Activated T-cell treated with anti-CD3 and anti-CD28 coated beads for 4 hours (primary cell): ENCODE data around the gene SLC6A9.
A peak's percentile ranks its signal among the peaks of the same experiment; 100 is the strongest.

Source experiments
- DNase-seq: peaks from one replicate; pipeline ENCODE4 v3.0.0-alpha.2; 2020

The SLC6A9 gene

GRCh38 chr1:44047131-44047530 lies 15.9 kb upstream of the SLC6A9 start:
- DNase-seq, result no peak

DNA sequence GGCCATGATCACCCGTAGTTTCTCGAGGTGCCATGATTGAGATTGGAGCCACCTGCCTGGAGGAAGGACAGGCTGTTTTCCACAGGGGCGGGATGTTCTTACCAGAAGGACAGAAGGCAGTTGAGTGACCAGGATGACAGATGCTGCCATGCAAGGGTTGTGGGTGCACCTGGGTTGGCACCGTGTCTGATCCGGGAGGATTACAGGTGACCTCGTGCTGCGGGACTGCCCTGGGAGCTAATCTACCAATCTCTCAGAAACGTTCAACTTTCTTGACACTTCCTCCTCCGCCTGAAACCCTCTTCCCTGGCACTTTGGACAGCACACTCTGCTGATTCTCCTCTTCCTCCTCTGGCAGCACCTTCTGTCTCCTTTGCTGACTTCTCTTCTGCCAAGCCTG lies 13.8 kb upstream of the SLC6A9 start:
- no peak for DNase-seq

DNA sequence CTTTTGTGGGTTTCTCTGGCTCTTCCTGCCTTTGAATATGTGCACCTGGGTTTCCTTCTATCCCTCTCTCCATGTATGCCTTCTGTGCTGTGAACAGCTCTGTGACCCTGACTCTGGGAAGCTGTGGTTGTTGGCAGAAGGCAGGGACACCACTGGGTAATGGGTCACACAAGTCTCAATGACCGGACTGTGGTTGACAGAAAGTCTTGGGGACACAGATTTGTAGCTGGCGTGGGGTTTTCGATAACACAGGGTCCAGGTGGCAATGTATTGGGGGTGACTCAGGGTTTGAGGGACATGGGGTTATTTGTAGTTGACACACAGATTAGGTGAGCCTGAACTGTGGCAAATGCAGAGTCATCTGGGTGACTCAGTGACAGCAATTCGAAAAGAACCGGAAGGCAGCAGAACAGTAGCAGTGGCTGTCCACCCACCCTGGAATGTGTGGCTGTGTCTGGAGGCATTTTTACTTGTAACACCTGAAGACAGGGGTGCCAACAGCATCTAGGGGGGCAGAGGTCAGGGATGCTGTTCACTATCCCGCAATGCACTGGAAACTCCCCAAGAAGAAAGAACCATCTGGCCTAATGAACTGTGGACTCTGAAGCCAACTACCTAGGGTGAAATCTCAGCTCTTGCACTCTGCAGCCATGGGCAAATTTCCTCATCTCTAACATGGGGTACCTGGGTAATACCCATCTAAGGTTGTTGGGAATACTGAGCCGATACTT lies 13.0 kb upstream of the SLC6A9 start:
- DNase-seq, result no peak

- DNase-seq, result no peak
These were observed 12.2 kb upstream of the SLC6A9 start for GRCh38 chr1:44043176-44044070.

DNA sequence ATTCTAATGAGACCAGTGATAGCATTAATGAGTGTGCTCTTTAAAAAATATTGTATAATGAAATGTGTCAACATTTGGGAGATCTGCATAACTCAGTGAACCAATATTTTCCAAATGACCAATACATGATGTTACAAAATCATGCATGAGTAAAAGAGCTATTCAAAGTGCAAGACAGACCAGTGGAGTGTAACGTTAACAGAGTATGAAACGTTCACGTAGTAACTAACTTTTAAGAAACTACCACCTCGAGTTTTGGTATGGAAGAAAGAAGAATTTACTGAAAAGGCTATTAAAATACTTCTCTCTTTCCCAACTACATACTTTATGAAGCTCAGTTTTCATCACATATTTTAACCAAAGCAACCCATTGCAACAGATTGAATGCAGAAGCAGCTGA lies 9.6 kb upstream of the SLC6A9 start:
- no peak for DNase-seq

- no peak for DNase-seq
These were observed 9.2 kb upstream of the SLC6A9 start for GRCh38 chr1:44040418-44040817.

DNA sequence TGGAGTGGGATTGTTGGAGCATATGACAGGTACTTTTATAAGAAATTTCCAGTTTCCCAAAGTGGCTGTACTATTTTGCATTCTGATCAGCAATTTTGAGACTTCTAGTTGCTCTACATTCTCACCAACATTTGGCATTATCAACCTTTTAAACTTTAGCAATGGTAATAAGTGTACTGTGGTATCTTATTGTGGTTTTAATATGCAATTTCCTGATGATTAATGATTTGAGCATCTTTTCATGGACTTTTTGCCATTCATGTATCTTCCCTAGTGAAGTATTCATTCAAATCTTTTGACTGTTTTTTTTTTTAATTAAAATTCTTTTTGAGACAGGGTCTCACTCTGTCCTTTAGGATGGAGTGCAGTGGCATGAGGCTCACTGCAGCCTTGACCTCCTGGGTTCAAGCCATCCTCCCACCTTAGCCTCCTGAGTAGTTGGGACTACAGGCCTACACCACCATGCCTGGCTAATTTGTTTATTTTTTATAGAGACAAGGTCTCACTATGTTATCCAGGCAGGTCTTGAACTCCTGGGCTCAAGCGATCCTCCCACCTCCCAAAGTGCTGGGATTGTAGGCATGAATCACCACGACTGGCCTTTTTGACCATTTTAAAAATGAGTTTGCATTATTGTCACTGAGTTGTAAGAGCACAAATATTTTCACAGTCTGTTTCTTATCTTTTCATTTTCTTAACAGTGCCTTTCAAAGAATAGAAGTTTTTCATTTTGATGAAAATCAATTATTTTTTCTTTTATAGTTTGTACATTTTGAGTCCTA lies 7.8 kb upstream of the SLC6A9 start:
- no peak for DNase-seq

DNA sequence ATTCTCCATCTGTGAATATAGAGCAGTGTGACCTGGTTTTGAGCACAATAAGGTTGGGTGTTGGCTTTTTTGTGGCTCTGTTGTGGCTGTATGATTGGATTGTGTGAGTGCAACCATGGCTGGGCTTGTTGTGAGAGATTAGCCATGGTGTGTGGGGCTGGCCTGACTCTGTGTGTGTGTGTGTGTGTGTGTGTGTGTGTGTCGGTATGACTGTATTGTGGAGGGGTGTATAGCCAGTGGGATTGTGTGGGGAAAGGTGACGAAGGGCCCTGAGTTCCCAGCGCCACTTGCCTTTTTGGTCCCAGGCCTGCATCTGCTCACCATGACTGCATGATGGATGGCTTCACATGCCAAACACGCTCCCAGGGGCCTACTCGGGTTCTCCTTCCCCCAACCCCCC lies 5.9 kb upstream of the SLC6A9 start:
- no peak for DNase-seq

- peak; percentile 64 for DNase-seq
These were observed 5.3 kb upstream of the SLC6A9 start for GRCh38 chr1:44036409-44037139.

DNA sequence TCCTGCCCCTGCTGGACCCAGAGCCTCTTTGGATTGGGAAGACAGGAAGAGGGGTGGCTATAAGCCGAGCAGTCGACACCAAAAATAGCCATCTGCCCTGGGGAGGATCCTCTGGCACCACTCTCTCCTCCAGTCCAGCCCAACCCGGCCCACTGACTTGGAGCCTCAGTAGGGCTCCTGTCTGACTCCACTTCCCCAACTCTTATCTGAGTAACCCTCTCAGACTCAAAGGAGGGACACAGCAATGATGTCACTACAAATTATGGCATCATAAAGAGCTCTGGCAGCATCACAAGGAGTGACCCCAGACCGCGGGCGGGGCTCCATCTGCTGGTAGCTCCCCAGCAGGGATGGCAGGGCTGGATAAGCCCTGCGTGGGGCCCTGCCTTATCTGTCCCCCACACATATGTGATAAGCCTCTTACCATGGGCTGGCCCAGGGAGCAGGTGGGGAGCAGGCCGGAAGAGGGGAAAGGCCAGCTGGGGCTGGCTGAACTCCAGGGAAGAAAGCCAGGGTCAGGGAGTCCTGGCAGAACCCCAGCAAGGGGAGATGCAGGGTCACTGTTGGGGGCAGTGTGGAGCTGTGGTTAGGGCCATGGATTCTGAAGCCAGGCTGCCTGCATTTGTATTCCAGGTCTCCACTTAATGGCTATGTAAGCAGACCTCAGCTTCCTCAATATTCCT lies 4.6 kb upstream of the SLC6A9 start:
- no peak for DNase-seq

GRCh38 chr1:44034976-44035716 lies 3.9 kb upstream of the SLC6A9 start:
- no peak for DNase-seq

DNA sequence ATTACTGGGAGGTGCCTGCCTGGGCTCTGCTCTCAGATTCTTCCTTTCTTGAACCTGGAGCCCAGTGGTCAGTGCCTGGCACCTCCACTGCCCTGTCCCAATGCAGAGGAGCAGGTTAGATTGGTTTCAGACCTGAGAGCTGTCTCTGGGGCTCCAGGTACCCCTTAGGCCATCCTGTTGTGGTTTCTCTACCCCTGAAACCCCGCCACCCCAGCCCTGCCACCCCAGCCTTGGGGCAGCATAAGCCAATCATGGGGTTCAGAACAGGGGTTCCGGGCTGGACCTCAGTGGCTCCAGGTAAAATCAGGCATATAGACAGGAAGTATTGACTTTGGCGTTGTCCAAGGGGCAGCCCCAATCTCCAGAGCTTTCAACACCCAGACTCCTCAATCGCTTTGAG lies 3.2 kb upstream of the SLC6A9 start:
- DNase-seq, result no peak

- DNase-seq, result no peak
These were observed 2.5 kb upstream of the SLC6A9 start for GRCh38 chr1:44033756-44034155.

GRCh38 chr1:44033041-44033575 lies 1.8 kb upstream of the SLC6A9 start:
- no peak for DNase-seq

DNA sequence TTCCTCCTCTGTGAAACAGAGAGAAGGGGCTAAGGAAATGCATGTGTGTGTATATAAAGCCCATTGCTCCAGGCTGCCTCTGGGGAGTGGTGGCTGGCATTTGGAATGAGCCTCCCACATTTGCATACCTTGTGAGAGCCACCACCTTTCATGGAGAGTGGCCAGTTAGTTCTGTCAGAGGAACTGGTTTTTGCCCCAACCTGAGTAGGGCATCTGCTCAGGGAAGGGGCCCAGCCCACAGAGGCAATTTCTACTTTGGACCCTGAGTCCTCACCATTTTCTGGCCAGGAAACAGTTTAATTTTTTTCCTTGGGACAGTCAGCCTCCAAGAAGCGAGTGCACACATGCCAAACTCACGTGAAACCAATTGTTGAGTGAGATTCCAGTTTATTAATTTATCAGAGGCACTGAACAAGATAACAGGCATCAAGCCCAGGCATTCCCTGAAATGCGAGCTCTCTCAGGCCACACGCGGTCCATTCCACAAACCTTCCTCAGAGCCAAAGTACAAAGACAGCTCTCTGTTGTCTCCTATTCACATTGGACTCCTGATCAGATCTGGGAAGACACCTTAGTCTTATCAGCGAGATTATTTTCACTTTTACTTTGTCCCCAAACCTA lies 1.0 kb upstream of the SLC6A9 start:
- DNase-seq, result no peak

DNA sequence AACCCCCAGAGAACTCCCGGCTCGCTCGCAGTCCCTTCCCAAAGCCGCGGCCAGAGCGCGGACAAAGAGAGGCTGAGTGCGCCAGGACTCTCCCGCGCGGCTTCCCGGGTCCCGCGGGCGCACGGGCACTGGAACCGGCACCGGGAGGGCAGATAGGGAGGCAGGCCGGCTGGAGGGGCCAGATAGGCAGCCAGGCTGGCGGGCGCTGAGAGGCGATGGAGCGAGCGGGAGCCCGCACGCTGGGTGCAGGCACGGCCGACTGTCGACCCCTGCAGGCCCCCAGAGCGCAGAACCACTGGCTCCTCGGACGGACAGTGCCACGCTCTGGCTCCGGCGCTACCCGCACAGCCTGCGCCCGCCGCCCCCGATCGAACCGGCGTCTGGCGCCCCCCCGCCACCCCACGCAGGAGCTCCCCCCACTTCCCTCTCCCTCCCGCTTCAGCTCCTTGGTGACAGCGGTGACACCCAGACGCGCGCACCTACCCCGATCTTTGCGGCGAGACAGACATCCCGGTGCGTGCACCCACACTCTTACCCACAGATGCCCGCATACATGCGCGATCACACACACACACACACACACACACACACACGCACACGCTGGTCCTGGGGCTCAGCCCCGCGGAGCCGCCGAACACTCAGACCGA lies 534 bp downstream of the SLC6A9 start:
- DNase-seq, result peak; percentile 41

- DNase-seq, result peak; percentile 77
These were observed 1.2 kb downstream of the SLC6A9 start for GRCh38 chr1:44029911-44030604.

GRCh38 chr1:44029260-44029910 lies 1.9 kb downstream of the SLC6A9 start:
- no peak for DNase-seq

DNA sequence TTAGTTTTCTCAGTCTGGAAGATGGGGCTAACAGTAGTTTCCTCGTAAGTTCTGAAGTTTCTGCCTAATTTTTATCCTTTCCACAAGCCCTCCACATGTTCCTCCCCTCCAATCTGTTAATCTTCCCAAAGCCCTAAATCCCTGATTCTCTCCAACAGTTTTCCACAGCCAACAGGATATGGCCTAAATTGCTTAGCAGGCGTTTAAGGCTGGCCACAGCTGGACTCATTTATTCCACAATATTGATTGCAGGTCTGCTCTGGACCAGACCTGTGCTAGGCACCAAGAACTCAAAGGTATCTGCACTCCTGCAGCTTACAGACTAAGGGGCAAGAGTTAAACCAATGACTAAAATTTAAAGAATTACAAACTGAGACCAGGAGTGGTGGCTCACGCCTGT lies 3.9 kb downstream of the SLC6A9 start:
- no peak for DNase-seq
